GM18868 (cell line): ENCODE results near the gene OR6C65.
"Not testable (repeated sequence)": the region's sequence is repeated elsewhere in the genome, so short reads cannot be mapped to it uniquely, and the experiment has no call there.

Experiments
- ATAC-seq: cut with Tn5 transposase; IDR thresholded peaks from one replicate; pipeline ENCODE4 v1.9.1; 2021; ENCODE audit warnings: mild to moderate bottlenecking, moderate library complexity; ENCODE audit not compliant: unreplicated experiment

Gene OR6C65

GRCh38 chr12:55400229-55400628, at the start of gene OR6C65:
TSS of gene OR6C65 (plus strand) at chr12:55400529. CDS start at chr12:55400529, 0 bp downstream.
- no peak for ATAC-seq

- ATAC-seq: not testable (repeated sequence)
Observed at GRCh38 chr12:55355338-55355737, 45.0 kb upstream of the OR6C65 start.

GRCh38 chr12:55362675-55363074, 37.7 kb upstream of the OR6C65 start, which contains the start of gene OR6C75:
TSS of gene OR6C75 (plus strand) at chr12:55362975. CDS start at chr12:55365111, 2,136 bp downstream.
- ATAC-seq: no peak

- ATAC-seq: no peak
Observed at GRCh38 chr12:55365086-55365485, 35.2 kb upstream of the OR6C65 start.

GRCh38 chr12:55372521-55372920, 27.8 kb upstream of the OR6C65 start:
- ATAC-seq: no peak

GRCh38 chr12:55385891-55386290, 14.4 kb upstream of the OR6C65 start:
- ATAC-seq: no peak

GRCh38 chr12:55392032-55392795, 8.1 kb upstream of the OR6C65 start:
- no peak for ATAC-seq

GRCh38 chr12:55396326-55396725, 4.0 kb upstream of the OR6C65 start:
- ATAC-seq: no peak

- ATAC-seq: no peak
Observed at GRCh38 chr12:55407866-55408265, 7.5 kb downstream of the OR6C65 start.

GRCh38 chr12:55409133-55409532, 8.8 kb downstream of the OR6C65 start:
- not testable (repeated sequence) for ATAC-seq

- ATAC-seq: not testable (repeated sequence)
Observed at GRCh38 chr12:55412138-55412537, 11.8 kb downstream of the OR6C65 start.

- not testable (repeated sequence) for ATAC-seq
Observed at GRCh38 chr12:55413498-55414388, 13.4 kb downstream of the OR6C65 start.

- not testable (repeated sequence) for ATAC-seq
Observed at GRCh38 chr12:55414396-55414823, 14.1 kb downstream of the OR6C65 start.

- not testable (repeated sequence) for ATAC-seq
Observed at GRCh38 chr12:55414889-55415288, 14.6 kb downstream of the OR6C65 start.

GRCh38 chr12:55416961-55417360, 16.6 kb downstream of the OR6C65 start:
- no peak for ATAC-seq

- ATAC-seq: no peak
Observed at GRCh38 chr12:55420307-55420962, 20.1 kb downstream of the OR6C65 start.

- no peak for ATAC-seq
Observed at GRCh38 chr12:55425954-55426353, 25.6 kb downstream of the OR6C65 start, which contains the start of gene OR6C76. TSS of gene OR6C76 (plus strand) at chr12:55426254. CDS start at chr12:55426254, 0 bp downstream.

- no peak for ATAC-seq
Observed at GRCh38 chr12:55428331-55429243, 28.3 kb downstream of the OR6C65 start.

- ATAC-seq: not testable (repeated sequence)
Observed at GRCh38 chr12:55441233-55441632, 40.9 kb downstream of the OR6C65 start.

- no peak for ATAC-seq
Observed at GRCh38 chr12:55443776-55444175, 43.4 kb downstream of the OR6C65 start, which contains the start of gene OR6C2. TSS of gene OR6C2 (plus strand) at chr12:55444076. CDS start at chr12:55452214, 8,138 bp downstream.
